GM12873 (cell line): ENCODE results near the gene PLB1.

ENCODE experiments used
- CTCF ChIP-seq: IDR thresholded peaks from 2 replicates; pipeline ENCODE4 v1.5.1; 2012; ENCODE audit warnings: low read depth, mild to moderate bottlenecking, moderate library complexity, low read length, control low read depth; ENCODE audit not compliant: insufficient read depth; ENCODE audit errors: missing control alignments

PLB1 gene

DNA sequence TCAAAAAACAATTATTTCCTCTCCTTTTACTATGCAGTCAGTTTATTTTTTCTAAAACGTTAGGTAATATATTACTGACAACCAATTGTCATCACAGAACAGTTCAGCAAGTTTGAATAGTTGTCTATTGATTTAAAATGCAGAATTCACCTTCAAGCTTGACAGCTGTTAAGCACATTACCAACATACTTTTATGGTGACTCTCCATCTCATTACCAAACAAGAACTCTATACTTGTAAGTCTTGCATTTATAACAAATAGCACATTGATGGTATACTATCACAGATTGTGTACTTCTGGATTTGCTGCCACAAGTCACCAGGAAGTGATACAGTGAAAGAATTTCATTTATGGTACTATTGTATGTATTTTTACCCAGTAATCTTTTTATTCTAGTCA lies 156.4 kb downstream of the PLB1 start:
- no peak for TF ChIP-seq CTCF

- TF ChIP-seq CTCF = no peak
Observed at GRCh38 chr2:28653892-28654662, 158.2 kb downstream of the PLB1 start.

DNA sequence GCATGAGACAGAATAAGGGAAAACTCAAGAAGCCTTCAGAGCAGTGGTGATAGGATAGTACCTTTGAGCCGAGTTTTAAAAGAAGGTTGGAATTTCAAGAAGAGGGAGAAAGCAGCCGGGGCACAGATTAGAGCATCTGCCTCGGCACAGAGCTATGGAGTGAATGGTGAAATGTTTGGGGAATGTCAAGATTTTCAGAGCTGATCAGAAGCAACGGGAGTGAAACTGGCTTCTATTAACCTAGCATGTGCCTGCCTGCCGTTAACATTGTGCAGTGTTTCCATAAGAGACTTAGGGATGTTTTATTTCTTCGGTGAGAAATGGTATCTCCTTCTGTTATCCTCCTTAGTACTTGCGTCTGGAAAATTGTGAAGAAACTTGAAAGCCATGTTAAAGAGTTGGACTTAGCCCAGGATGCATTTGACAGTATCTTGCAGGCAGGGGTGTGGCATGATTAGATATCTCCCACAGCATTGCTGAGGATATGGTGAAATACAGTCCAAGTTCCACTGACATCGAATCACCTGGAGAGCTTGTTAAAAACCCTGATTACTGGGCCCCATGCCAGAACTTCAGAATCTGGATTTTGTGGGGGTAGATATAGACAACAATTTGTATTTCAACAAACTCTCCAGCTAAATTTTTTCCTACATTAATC lies 158.9 kb downstream of the PLB1 start:
- TF ChIP-seq CTCF = no peak

DNA sequence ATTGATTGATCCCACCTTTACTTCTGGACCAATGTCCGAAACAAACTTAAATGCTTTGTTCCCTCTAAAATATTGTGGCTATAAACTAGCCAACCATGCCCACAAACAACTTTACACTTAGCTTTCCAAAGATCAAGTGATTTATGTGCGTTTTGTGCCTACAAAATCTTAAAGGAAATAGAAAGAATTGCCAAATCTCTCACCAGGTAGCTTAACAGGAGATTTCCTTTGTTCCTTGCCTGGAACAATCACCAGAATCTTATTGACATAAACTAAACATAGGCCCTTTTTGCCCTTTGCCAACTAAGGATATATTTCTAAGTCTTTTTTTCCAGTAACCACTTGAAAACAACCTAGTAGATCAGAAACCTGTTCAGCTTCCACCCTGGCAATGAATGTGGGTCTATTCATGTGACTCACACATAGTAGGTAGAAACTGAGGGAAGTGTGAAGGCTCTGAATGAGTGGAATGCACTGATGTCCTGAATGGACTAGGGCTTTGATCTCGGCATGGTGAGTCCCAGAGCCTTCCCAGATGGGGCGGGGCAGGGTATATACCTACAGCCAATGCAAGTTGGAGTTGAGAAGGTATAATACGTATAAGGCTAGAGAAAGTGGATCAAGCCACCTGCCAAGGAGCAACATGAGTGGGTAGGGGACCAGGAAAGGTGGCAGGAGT lies 161.2 kb downstream of the PLB1 start:
- no peak for TF ChIP-seq CTCF

GRCh38 chr2:28658369-28658768 lies 162.5 kb downstream of the PLB1 start:
- TF ChIP-seq CTCF = no peak

GRCh38 chr2:28659127-28659526 lies 163.3 kb downstream of the PLB1 start:
- TF ChIP-seq CTCF = no peak

DNA sequence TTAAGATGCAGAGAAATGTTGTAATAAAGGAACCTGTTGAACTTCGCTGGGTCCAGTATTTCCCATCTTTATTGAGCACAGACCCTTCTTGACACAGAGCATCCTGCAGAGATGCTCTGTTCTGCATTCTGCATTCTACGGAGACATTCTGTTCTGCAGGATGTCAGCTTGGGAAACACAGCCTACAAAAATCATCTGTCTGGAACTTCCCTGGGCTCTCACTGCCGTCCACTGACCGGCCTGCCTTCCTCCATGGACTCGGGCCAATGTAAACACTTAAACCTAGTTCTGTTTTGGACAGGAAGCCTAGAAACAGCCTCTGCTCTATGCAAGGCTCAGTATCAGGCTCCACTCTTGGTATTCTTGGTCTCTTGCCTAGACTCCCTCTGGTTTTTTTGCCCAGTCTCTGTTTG lies 165.7 kb downstream of the PLB1 start:
- TF ChIP-seq CTCF = no peak
